Keratinocyte (primary cell): Measurements from ENCODE around the gene TNIP1. TPM values are rescaled to one million over a fixed set of nuclear protein-coding genes. Genes with fewer than 3 reads are reported as not detected.

Experiments used
- DNase-seq: peaks from one replicate; pipeline ENCODE4 v3.0.0-alpha.2; 2011; ENCODE audit warnings: low read depth, missing footprints, low spot score
- FAIRE-seq: peaks from 2 replicates; lab custom pipeline; 2011; peaks lifted over from hg19 to GRCh38; lab: Jason Lieb, UNC
- H2AFZ ChIP-seq: 2 replicates; pipeline ENCODE4 v1.6.0; 2012; ENCODE audit warnings: low read length, control low read depth, inconsistent platforms; ENCODE audit not compliant: control insufficient read depth
- H3K27ac ChIP-seq: 2 replicates; pipeline ENCODE4 v1.5.1; 2011; ENCODE audit warnings: low read length; ENCODE audit not compliant: control insufficient read depth, insufficient read depth
- H3K27me3 ChIP-seq: 3 replicates; pipeline ENCODE4 v1.6.0; 2011; ENCODE audit warnings: low read length; ENCODE audit not compliant: control insufficient read depth, insufficient read depth; ENCODE audit errors: extremely low read depth
- H3K36me3 ChIP-seq, 2 experiments: 2 replicates in 1 of 2; 3 replicates in 1 of 2; pipeline ENCODE4 v1.5.1; 2011; ENCODE audit warnings: low read length in 2 of 2, mild to moderate bottlenecking in 1 of 2; ENCODE audit not compliant: control insufficient read depth in 2 of 2, insufficient read depth in 2 of 2; ENCODE audit errors: extremely low read depth in 1 of 2
- H3K4me1 ChIP-seq: 3 replicates; pipeline ENCODE4 v1.5.1; 2011; ENCODE audit warnings: low read length; ENCODE audit not compliant: control insufficient read depth, insufficient read depth; ENCODE audit errors: extremely low read depth
- H3K4me2 ChIP-seq: 3 replicates; pipeline ENCODE4 v1.6.0; 2011; ENCODE audit warnings: low read depth, low read length; ENCODE audit not compliant: control insufficient read depth, insufficient read depth; ENCODE audit errors: extremely low read depth
- H3K4me3 ChIP-seq, 3 experiments: fragments of 200-600 bp in 1 of 3; sonication (generic) in 1 of 3; 2 replicates in 2 of 3; 3 replicates in 1 of 3; pipeline ENCODE4 v1.5.1; 2011 to 2016; ENCODE audit warnings: low read length in 3 of 3, mild to moderate bottlenecking in 3 of 3, control low read depth in 2 of 3, inconsistent platforms in 1 of 3, low read depth in 1 of 3, mixed read lengths in 1 of 3, mixed run types in 1 of 3, moderate library complexity in 1 of 3; ENCODE audit not compliant: control insufficient read depth in 2 of 3, insufficient read depth in 2 of 3; ENCODE audit errors: extremely low read depth in 1 of 3
- H3K79me2 ChIP-seq: 2 replicates; pipeline ENCODE4 v1.6.0; 2012; ENCODE audit warnings: low read length; ENCODE audit not compliant: control insufficient read depth, insufficient read depth
- H3K9ac ChIP-seq: 3 replicates; pipeline ENCODE4 v1.6.0; 2011; ENCODE audit warnings: low read length; ENCODE audit not compliant: control insufficient read depth, insufficient read depth; ENCODE audit errors: extremely low read depth
- H3K9me1 ChIP-seq: 3 replicates; pipeline ENCODE4 v1.6.0; 2011; ENCODE audit warnings: low read length; ENCODE audit not compliant: control insufficient read depth, insufficient read depth; ENCODE audit errors: extremely low read depth
- H3K9me3 ChIP-seq: 2 replicates; pipeline ENCODE4 v1.5.1; 2012; ENCODE audit warnings: low read depth, low read length; ENCODE audit not compliant: control insufficient read depth
- H4K20me1 ChIP-seq: 3 replicates; pipeline ENCODE4 v1.6.0; 2011; ENCODE audit warnings: low read length; ENCODE audit not compliant: control insufficient read depth, insufficient read depth; ENCODE audit errors: extremely low read depth
- EZH2 ChIP-seq: IDR thresholded peaks from one replicate; pipeline ENCODE4 v1.6.1; 2012; ENCODE audit warnings: inconsistent platforms, mild to moderate bottlenecking, low read length, moderate library complexity
- dilution Hi-C: fragments of 300-500 bp; cut with MboI; formaldehyde crosslinking; loops from one replicate; pipeline ENCODE4 v1.7.0; 2020; ENCODE audit warnings: low sequenced_read_pairs; ENCODE audit not compliant: extremely low pct_ligation_motif_present
- polyA plus RNA-seq, 5 experiments: library from polyadenylated mRNA; depleted of rRNA in 3 of 5; stranded (reverse) in 3 of 5; stranded (forward) in 1 of 5; unstranded in 1 of 5; fragments of >200 nt; gene quantifications; 1 replicate in 1 of 5; 2 replicates in 3 of 5; 3 replicates in 1 of 5; pipeline versions ENCODE4 v1.2.1 to v1.2.3, GENCODE V29; 2011 to 2012; ENCODE audit warnings: missing spikeins in 2 of 5, low read depth in 1 of 5, low replicate concordance in 1 of 5
- TF ChIP-seq, protein P1 (sequence below), 3 experiments: IDR thresholded peaks in 1 of 3; conservative IDR thresholded peaks in 1 of 3; optimal IDR thresholded peaks in 1 of 3; 2 replicates in 2 of 3; 3 replicates in 1 of 3; pipeline versions ENCODE3 to v1.5.1; 2011; ENCODE audit warnings: low read length in 3 of 3, mild to moderate bottlenecking in 3 of 3, moderate library complexity in 2 of 3, control low read depth in 1 of 3, inconsistent platforms in 1 of 3; ENCODE audit not compliant: insufficient read depth in 2 of 3; ENCODE audit errors: extremely low read depth in 1 of 3

Gene TNIP1
- polyA plus RNA-seq, 1 donor (not counting 4 experiments of a cell fraction or from before 2014, with no cell fraction given), result 47.9 TPM

DNA sequence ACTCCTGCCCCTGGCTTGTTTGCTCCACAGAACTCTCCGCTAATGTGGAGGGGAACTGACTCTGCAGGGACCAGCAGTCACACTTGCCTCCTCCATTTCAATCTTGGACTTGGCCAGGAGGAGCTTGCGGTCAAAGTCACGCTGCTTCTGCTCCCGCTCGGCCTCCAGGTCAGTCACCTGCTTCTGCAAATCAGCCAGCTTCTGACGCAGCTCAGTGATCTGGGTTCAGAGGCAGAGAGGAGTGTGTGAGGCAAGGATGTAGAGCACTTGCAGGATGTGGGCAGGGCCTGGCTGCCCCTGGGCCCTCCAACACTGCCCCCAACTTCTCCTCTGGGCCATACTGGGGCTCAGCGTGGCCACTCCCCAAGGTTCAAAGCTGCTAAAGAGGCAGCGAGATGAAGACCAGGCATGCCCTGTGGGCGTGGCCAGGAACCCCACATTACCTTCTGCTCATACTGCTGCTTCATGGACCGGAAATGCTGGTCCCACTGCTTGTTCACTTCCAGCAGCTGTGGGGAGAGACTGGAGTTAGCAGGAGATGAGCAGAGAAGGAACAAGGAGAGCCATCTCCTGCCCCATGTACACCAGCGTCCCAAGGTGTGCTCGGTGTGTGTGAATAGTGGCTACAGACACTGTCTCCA is 38.3 kb downstream of the TNIP1 start:
- FAIRE-seq (no peak), DNase-seq (no peak)
- peaks cover 36% of the 10 kb centered on the region for H3K4me1 ChIP-seq
- no peak overlapping the region for H3K9ac ChIP-seq
- no peak overlapping the region for H3K4me3 ChIP-seq
- no peak overlapping the region for H3K27ac ChIP-seq
- H2AFZ ChIP-seq, result no peak overlapping the region
- no peaks in the 10 kb centered on the region for H3K9me3 ChIP-seq
- peaks cover 2% of the 10 kb centered on the region for H3K9me1 ChIP-seq
- no peak overlapping the region for H3K4me2 ChIP-seq
- peaks cover 44 to 74% of the 10 kb centered on the region in 2 experiments for H3K36me3 ChIP-seq
- no peaks in the 10 kb centered on the region for H4K20me1 ChIP-seq
- H3K79me2 ChIP-seq, result no peaks in the 10 kb centered on the region
- no peaks in the 10 kb centered on the region for H3K27me3 ChIP-seq
- TF ChIP-seq EZH2, result no peak
- TF ChIP-seq, protein P1, sequence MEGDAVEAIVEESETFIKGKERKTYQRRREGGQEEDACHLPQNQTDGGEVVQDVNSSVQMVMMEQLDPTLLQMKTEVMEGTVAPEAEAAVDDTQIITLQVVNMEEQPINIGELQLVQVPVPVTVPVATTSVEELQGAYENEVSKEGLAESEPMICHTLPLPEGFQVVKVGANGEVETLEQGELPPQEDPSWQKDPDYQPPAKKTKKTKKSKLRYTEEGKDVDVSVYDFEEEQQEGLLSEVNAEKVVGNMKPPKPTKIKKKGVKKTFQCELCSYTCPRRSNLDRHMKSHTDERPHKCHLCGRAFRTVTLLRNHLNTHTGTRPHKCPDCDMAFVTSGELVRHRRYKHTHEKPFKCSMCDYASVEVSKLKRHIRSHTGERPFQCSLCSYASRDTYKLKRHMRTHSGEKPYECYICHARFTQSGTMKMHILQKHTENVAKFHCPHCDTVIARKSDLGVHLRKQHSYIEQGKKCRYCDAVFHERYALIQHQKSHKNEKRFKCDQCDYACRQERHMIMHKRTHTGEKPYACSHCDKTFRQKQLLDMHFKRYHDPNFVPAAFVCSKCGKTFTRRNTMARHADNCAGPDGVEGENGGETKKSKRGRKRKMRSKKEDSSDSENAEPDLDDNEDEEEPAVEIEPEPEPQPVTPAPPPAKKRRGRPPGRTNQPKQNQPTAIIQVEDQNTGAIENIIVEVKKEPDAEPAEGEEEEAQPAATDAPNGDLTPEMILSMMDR (optimal IDR thresholded peaks at IDR 0.05 in 1 of 3, IDR thresholded peaks at IDR 0.05 in 1 of 3, conservative IDR thresholded peaks at IDR 0.05 in 1 of 3; ENCODE audit: extremely low read depth in 1 of 3, insufficient read depth in 2 of 3, low read length in 3 of 3), result no peak
- dilution Hi-C loops, result no loop called here

DNA sequence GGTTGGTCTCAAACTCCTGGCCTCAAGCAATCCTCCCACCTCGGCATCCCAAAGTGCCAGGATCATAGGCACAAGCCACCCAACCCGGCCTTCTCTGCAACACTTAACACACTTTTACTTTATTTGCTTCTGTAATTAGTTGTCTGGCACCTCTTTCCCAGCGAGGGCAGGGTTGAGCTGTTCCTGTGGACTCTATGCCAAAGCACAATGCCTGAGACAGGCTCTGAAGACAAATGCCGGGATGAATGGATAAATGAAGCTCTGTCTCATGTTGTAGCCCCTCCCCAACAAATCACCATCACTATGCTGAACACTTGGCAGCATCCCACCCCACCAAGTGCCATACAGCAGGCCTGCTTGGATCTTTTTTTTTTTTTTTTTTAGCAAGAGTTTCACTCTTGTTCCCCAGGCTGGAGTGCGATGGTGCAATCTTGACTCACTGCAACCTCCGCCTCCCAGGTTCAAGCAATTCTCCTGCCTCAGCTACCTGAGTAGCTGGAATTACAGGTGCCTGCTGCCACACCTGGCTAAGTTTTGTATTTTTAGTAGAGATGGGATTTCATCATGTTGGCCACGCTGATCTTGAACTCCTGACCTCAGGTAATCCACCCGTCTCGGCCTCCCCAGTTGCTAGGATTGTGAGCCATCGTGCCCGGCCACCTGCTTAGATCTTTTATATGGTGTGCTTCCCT is 39.1 kb downstream of the TNIP1 start:
- TF ChIP-seq, protein P1 (optimal IDR thresholded peaks at IDR 0.05 in 1 of 3, IDR thresholded peaks at IDR 0.05 in 1 of 3, conservative IDR thresholded peaks at IDR 0.05 in 1 of 3; ENCODE audit: extremely low read depth in 1 of 3, insufficient read depth in 2 of 3, low read length in 3 of 3), result peak in 1 of 3 experiments; percentile 3
- no peak for TF ChIP-seq EZH2
- peak overlapping the region; percentile 76 for H3K27ac ChIP-seq
- FAIRE-seq (no peak), DNase-seq (no peak)
- H3K9me3 ChIP-seq, result no peaks in the 10 kb centered on the region
- peaks cover 36% of the 10 kb centered on the region for H3K4me1 ChIP-seq
- no peaks in the 10 kb centered on the region for H3K79me2 ChIP-seq
- dilution Hi-C loops, result no loop called here
- H4K20me1 ChIP-seq, result no peaks in the 10 kb centered on the region
- H3K4me3 ChIP-seq, result no peak overlapping the region
- H3K36me3 ChIP-seq, result peaks cover 44 to 70% of the 10 kb centered on the region in 2 experiments
- peaks cover 2% of the 10 kb centered on the region for H3K9me1 ChIP-seq
- no peaks in the 10 kb centered on the region for H3K27me3 ChIP-seq
- H3K9ac ChIP-seq, result no peak overlapping the region
- H3K4me2 ChIP-seq, result no peak overlapping the region
- H2AFZ ChIP-seq, result no peak overlapping the region
